Eye (tissue), 1 donor: ENCODE measurements around the gene L1CAM.

Experiments
- DNase-seq: peaks from one replicate; pipeline ENCODE4 v3.0.0-alpha.2; 2015

The L1CAM gene

GRCh38 chrX:153885968-153886903, at the start of gene L1CAM:
L1CAM (minus strand) TSS chrX:153886173; CDS start chrX:153875836, 10,337 bp downstream.
- peak; percentile 44 for DNase-seq

- peak; percentile 21 for DNase-seq
Measured at GRCh38 chrX:153935326-153935851, 49.4 kb upstream of the L1CAM start.

- peak; percentile 74 for DNase-seq
Measured at GRCh38 chrX:153934762-153935325, 48.9 kb upstream of the L1CAM start, which contains the start of gene NAA10. NAA10 (minus strand) TSS chrX:153935037; CDS start chrX:153934904, 133 bp downstream.

GRCh38 chrX:153934148-153934761, 48.3 kb upstream of the L1CAM start:
- DNase-seq, result no peak

- DNase-seq, result no peak
Measured at GRCh38 chrX:153933748-153934147, 47.8 kb upstream of the L1CAM start.

- DNase-seq, result no peak
Measured at GRCh38 chrX:153932220-153932915, 46.4 kb upstream of the L1CAM start.

GRCh38 chrX:153931748-153932147, 45.8 kb upstream of the L1CAM start:
- DNase-seq, result no peak

GRCh38 chrX:153931151-153931550, 45.2 kb upstream of the L1CAM start:
- no peak for DNase-seq

- no peak for DNase-seq
Measured at GRCh38 chrX:153930011-153930910, 44.3 kb upstream of the L1CAM start.

- DNase-seq, result no peak
Measured at GRCh38 chrX:153929576-153929975, 43.6 kb upstream of the L1CAM start.

- no peak for DNase-seq
Measured at GRCh38 chrX:153928846-153929245, 42.9 kb upstream of the L1CAM start.

GRCh38 chrX:153927922-153928760, 42.2 kb upstream of the L1CAM start:
- peak; percentile 96 for DNase-seq

GRCh38 chrX:153927672-153927921, 41.6 kb upstream of the L1CAM start:
- DNase-seq, result no peak

- DNase-seq, result peak; percentile 71
Measured at GRCh38 chrX:153926858-153927671, 41.1 kb upstream of the L1CAM start.

GRCh38 chrX:153926552-153926857, 40.5 kb upstream of the L1CAM start:
- DNase-seq, result peak; percentile 58

GRCh38 chrX:153925739-153926551, 40.0 kb upstream of the L1CAM start, which contains the start of gene ARHGAP4:
ARHGAP4 (minus strand) TSS chrX:153926264; CDS start chrX:153926202, 62 bp downstream.
- no peak for DNase-seq

GRCh38 chrX:153925387-153925738, 39.4 kb upstream of the L1CAM start:
- no peak for DNase-seq

GRCh38 chrX:153924149-153924861, 38.3 kb upstream of the L1CAM start:
- no peak for DNase-seq
